ENCODE results near the gene CHML. TPM values are rescaled to one million over a fixed set of nuclear protein-coding genes. Genes with fewer than 3 reads are reported as not detected.
A peak's percentile ranks its signal among the peaks of the same experiment; 100 is the strongest.

Gene CHML
- total and polyA plus RNA-seq, 10 of the 15 experiments (the other 5 are each of a cell fraction or from before 2014, with no cell fraction given) = 2.0 to 15.5 (median 6.0) TPM

GRCh38 chr1:241640149-241640866 is at the start of gene CHML, which contains the start of gene OPN3 (continued):
- TF ChIP-seq MAX (IDR thresholded peaks at IDR 0.05; ENCODE audit: low read depth, low read length) (no peak), CREB1 (IDR thresholded peaks at IDR 0.05; ENCODE audit: low read depth) (peak; percentile 45), CHD4 (IDR thresholded peaks at IDR 0.05) (no peak), RELA (IDR thresholded peaks at IDR 0.05; ENCODE audit: borderline replicate concordance, partially characterized antibody) (no peak), LARP7 (IDR thresholded peaks at IDR 0.05) (peak; percentile 64; the same call in 1 of the 2 replicates), POLR2A (IDR thresholded peaks at IDR 0.05; ENCODE audit: low read depth, low read length) (peak; percentile 92), FOXM1 (IDR thresholded peaks at IDR 0.05; ENCODE audit: low read depth, low read length) (no peak), NR2C2 (IDR thresholded peaks at IDR 0.05; ENCODE audit: borderline replicate concordance, control insufficient read depth, insufficient read length, low read depth) (no peak), EGR1 (IDR thresholded peaks at IDR 0.05; ENCODE audit: borderline replicate concordance in 1 of 2, low read depth in 2 of 2, low read length in 2 of 2) (0 out of 3 replicates have a peak, but pooled peaks of 1 of the 2 experiments have one; percentile 1), SP1 (IDR thresholded peaks at IDR 0.05; ENCODE audit: low read depth, low read length) (peak; percentile 23), IKZF1 (conservative IDR thresholded peaks at IDR 0.05) (peak; percentile 65), NRF1 (conservative IDR thresholded peaks at IDR 0.05; ENCODE audit: low read depth, low read length) (no peak), BHLHE40 (IDR thresholded peaks at IDR 0.05; ENCODE audit: borderline replicate concordance in 1 of 2, low read depth in 2 of 2, low read length in 1 of 2) (peak in 1 of 2 experiments; percentile 45; a peak in 1 of 4 replicates), SMARCA5 (IDR thresholded peaks at IDR 0.05) (no peak), E4F1 (IDR thresholded peaks at IDR 0.05; ENCODE audit: borderline replicate concordance, partially characterized antibody) (no peak), ZBTB33 (IDR thresholded peaks at IDR 0.05) (no peak), SMAD5 (IDR thresholded peaks at IDR 0.05; ENCODE audit: low read depth) (no peak), RAD21 (IDR thresholded peaks at IDR 0.05; ENCODE audit: insufficient read depth, low read depth, low read length) (no peak), YBX1 (IDR thresholded peaks at IDR 0.05) (no peak), ZNF24 (IDR thresholded peaks at IDR 0.05) (0 out of 2 replicates have a peak, but pooled peaks have one; percentile 36), NKRF (conservative IDR thresholded peaks at IDR 0.05) (peak; percentile 62; the same call in 1 of the 2 replicates), TCF3 (IDR thresholded peaks at IDR 0.05; ENCODE audit: borderline replicate concordance, insufficient read depth, low read depth, low read length) (no peak), RAD51 (IDR thresholded peaks at IDR 0.05) (no peak)

Measured in GM12878 (cell line).